Adrenal gland (tissue), 5 donors: ENCODE results near the gene ZDHHC19.

Experiments used
- CTCF ChIP-seq, 6 experiments: fragments of 450-650 bp in 4 of 6; fragments of 200-600 bp in 2 of 6; sonication (generic) in 1 of 6; IDR thresholded peaks; 1 replicate in 5 of 6; 2 replicates in 1 of 6; pipeline versions ENCODE4 v1.5.1 to v1.8.0; 2016 to 2021; ENCODE audit warnings: antibody characterized with exemption in 6 of 6, mild to moderate bottlenecking in 2 of 6, moderate library complexity in 1 of 6
- POLR2A ChIP-seq, 2 donors: fragments of 450-650 bp; IDR thresholded peaks; one replicate each; pipeline ENCODE4 v1.6.1; 2017; ENCODE audit warnings: antibody characterized with exemption in 2 of 2, mild to moderate bottlenecking in 2 of 2, moderate library complexity in 1 of 2
- donor health status: DM: no; HTN: no; CAD: no.

GRCh38 chr3:196219970-196220311, 8.7 kb upstream of the ZDHHC19 start:
- no peak for TF ChIP-seq CTCF (IDR thresholded peaks at IDR 0.05)
- TF ChIP-seq POLR2A (IDR thresholded peaks at IDR 0.05): no peak
